ENCODE data around the gene ARHGAP26.

GRCh38 chr5:142777850-142778249, 7.7 kb downstream of the ARHGAP26 start:
- TF ChIP-seq CTCF (IDR thresholded peaks at IDR 0.05 in 8 of 11, conservative IDR thresholded peaks at IDR 0.05 in 3 of 11) (no peak), POLR2AphosphoS5 (IDR thresholded peaks at IDR 0.05) (peak in 1 of 3 donors; percentile 46), POLR2A (IDR thresholded peaks at IDR 0.05) (no peak)
